Measurements from ENCODE around the gene KIR3DL1.
"Not testable (repeated sequence)": the region's sequence is repeated elsewhere in the genome, so short reads cannot be mapped to it uniquely, and the experiment has no call there.

DNA sequence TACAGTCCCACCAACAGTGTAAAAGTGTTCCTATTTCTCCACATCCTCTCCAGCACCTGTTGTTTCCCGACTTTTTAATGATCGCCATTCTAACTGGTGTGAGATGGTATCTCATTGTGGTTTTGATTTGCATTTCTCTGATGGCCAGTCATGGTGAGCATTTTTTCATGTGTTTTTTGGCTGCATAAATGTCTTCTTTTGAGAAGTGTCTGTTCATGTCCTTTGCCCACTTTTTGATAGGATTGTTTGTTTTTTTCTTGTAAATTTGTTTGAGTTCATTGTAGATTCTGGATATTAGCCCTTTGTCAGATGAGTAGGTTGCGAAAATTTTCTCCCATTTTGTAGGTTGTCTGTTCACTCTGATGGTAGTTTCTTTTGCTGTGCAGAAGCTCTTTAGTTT, 47.2 kb downstream of the KIR3DL1 start:
- TF ChIP-seq, protein P1, sequence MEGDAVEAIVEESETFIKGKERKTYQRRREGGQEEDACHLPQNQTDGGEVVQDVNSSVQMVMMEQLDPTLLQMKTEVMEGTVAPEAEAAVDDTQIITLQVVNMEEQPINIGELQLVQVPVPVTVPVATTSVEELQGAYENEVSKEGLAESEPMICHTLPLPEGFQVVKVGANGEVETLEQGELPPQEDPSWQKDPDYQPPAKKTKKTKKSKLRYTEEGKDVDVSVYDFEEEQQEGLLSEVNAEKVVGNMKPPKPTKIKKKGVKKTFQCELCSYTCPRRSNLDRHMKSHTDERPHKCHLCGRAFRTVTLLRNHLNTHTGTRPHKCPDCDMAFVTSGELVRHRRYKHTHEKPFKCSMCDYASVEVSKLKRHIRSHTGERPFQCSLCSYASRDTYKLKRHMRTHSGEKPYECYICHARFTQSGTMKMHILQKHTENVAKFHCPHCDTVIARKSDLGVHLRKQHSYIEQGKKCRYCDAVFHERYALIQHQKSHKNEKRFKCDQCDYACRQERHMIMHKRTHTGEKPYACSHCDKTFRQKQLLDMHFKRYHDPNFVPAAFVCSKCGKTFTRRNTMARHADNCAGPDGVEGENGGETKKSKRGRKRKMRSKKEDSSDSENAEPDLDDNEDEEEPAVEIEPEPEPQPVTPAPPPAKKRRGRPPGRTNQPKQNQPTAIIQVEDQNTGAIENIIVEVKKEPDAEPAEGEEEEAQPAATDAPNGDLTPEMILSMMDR (conservative IDR thresholded peaks at IDR 0.05; ENCODE audit: low read length), result not testable (repeated sequence)
- not testable (repeated sequence) for TF ChIP-seq EZH2phosphoT487 (IDR thresholded peaks at IDR 0.05; ENCODE audit: borderline replicate concordance, low read depth, low read length)
